ENCODE measurements around the gene MAGEF1. TPM values are rescaled to one million over a fixed set of nuclear protein-coding genes. Genes with fewer than 3 reads are reported as not detected.
A peak's percentile ranks its signal among the peaks of the same experiment; 100 is the strongest.

Gene MAGEF1
- total and polyA plus RNA-seq, 2 donors from 2014 or later, result 37.9 to 50.0 TPM

GRCh38 chr3:184687363-184688015 lies 24.4 kb downstream of the MAGEF1 start:
- DNase-seq (peak in 4 of 5 donors; percentile 90 to 95 (median 92)), FAIRE-seq (no peak)
- H3K4me1 ChIP-seq (ENCODE audit: control insufficient read depth in 2 of 3, insufficient read depth in 2 of 3, low read depth in 1 of 3, low read length in 3 of 3), result peaks cover 5 to 12% (median 7%) of the 10 kb centered on the region in 3 donors
- H3K4me3 ChIP-seq (ENCODE audit: low read length in 3 of 3), result no peak overlapping the region
- intact Hi-C loops (cut with DNase I), result no loop called here
- TF ChIP-seq CTCF (IDR thresholded peaks at IDR 0.05; ENCODE audit: borderline replicate concordance, extremely low read depth, insufficient read depth), result no peak
- no peaks in the 10 kb centered on the region for H3K27me3 ChIP-seq (ENCODE audit: control insufficient read depth, insufficient read depth, low read length)
- H3K27ac ChIP-seq (ENCODE audit: low read depth in 2 of 2, low read length in 2 of 2), result peak overlapping the region in 1 of 2 donors; percentile 20
- H3K9ac ChIP-seq (ENCODE audit: low read length in 3 of 3), result no peak overlapping the region
- no peaks in the 10 kb centered on the region for H3K36me3 ChIP-seq (ENCODE audit: control insufficient read depth in 2 of 3, insufficient read depth in 3 of 3, low read length in 3 of 3)
- H3K9me3 ChIP-seq (ENCODE audit: control insufficient read depth in 2 of 3, insufficient read depth in 1 of 3, low read length in 3 of 3), result no peaks in the 10 kb centered on the region

GRCh38 chr3:184685646-184686045 lies 26.2 kb downstream of the MAGEF1 start:
- H3K9me3 ChIP-seq (ENCODE audit: control insufficient read depth in 2 of 3, insufficient read depth in 1 of 3, low read length in 3 of 3), result no peaks in the 10 kb centered on the region
- H3K27me3 ChIP-seq (ENCODE audit: control insufficient read depth, insufficient read depth, low read length), result no peaks in the 10 kb centered on the region
- H3K27ac ChIP-seq (ENCODE audit: low read depth in 2 of 2, low read length in 2 of 2), result no peak overlapping the region
- FAIRE-seq (no peak), DNase-seq (peak in 4 of 5 donors; percentile 69 to 90 (median 80))
- H3K4me3 ChIP-seq (ENCODE audit: low read length in 3 of 3), result no peak overlapping the region
- H3K4me1 ChIP-seq (ENCODE audit: control insufficient read depth in 2 of 3, insufficient read depth in 2 of 3, low read depth in 1 of 3, low read length in 3 of 3), result peaks cover 5 to 14% (median 7%) of the 10 kb centered on the region in 3 donors
- intact Hi-C loops (cut with DNase I), result no loop called here
- no peaks in the 10 kb centered on the region for H3K36me3 ChIP-seq (ENCODE audit: control insufficient read depth in 2 of 3, insufficient read depth in 3 of 3, low read length in 3 of 3)
- no peak for TF ChIP-seq CTCF (IDR thresholded peaks at IDR 0.05; ENCODE audit: borderline replicate concordance, extremely low read depth, insufficient read depth)
- no peak overlapping the region for H3K9ac ChIP-seq (ENCODE audit: low read length in 3 of 3)

- H3K27me3 ChIP-seq (ENCODE audit: control insufficient read depth, insufficient read depth, low read length), result no peaks in the 10 kb centered on the region
- no peaks in the 10 kb centered on the region for H3K36me3 ChIP-seq (ENCODE audit: control insufficient read depth in 2 of 3, insufficient read depth in 3 of 3, low read length in 3 of 3)
- FAIRE-seq (no peak), DNase-seq (peak in 1 of 5 donors; percentile 56)
- no peak overlapping the region for H3K9ac ChIP-seq (ENCODE audit: low read length in 3 of 3)
- no peaks in the 10 kb centered on the region for H3K9me3 ChIP-seq (ENCODE audit: control insufficient read depth in 2 of 3, insufficient read depth in 1 of 3, low read length in 3 of 3)
- no peak overlapping the region for H3K4me3 ChIP-seq (ENCODE audit: low read length in 3 of 3)
- TF ChIP-seq CTCF (IDR thresholded peaks at IDR 0.05; ENCODE audit: borderline replicate concordance, extremely low read depth, insufficient read depth), result no peak
- no peak overlapping the region for H3K27ac ChIP-seq (ENCODE audit: low read depth in 2 of 2, low read length in 2 of 2)
- peaks cover 5 to 16% (median 7%) of the 10 kb centered on the region in 3 donors for H3K4me1 ChIP-seq (ENCODE audit: control insufficient read depth in 2 of 3, insufficient read depth in 2 of 3, low read depth in 1 of 3, low read length in 3 of 3)
- intact Hi-C loops (cut with DNase I), result no loop called here
Observed at GRCh38 chr3:184685055-184685454, 26.8 kb downstream of the MAGEF1 start.
